ENCODE data around the gene ABI3BP. TPM values are rescaled to one million over a fixed set of nuclear protein-coding genes. Genes with fewer than 3 reads are reported as not detected.

ABI3BP gene
- total RNA-seq, 1 donor from 2014 or later: 1.1 TPM

GRCh38 chr3:100899440-100900091 is 93.7 kb downstream of the ABI3BP start:
- H3K9me3 ChIP-seq (ENCODE audit: insufficient read depth, low read depth, low read length): no peaks in the 10 kb centered on the region
- H3K4me3 ChIP-seq (ENCODE audit: insufficient read depth, low read depth, low read length): no peak overlapping the region
- FAIRE-seq: peak; percentile 34
- H3K4me1 Mint-ChIP-seq (ENCODE audit: low read depth, unreplicated experiment): no peaks in the 10 kb centered on the region
- H3K27me3 ChIP-seq (ENCODE audit: insufficient read depth, low read length): no peaks in the 10 kb centered on the region
- H3K27me3 Mint-ChIP-seq (ENCODE audit: low read depth, unreplicated experiment): no peaks in the 10 kb centered on the region
- TF ChIP-seq CTCF (IDR thresholded peaks at IDR 0.05; ENCODE audit: insufficient read depth, low read depth, low read length) (no peak), EZH2 (IDR thresholded peaks at IDR 0.05; ENCODE audit: insufficient read depth, low read length) (no peak)
- H3K4me1 ChIP-seq (ENCODE audit: insufficient read depth, low read length): peaks cover 11% of the 10 kb centered on the region
- no peak overlapping the region for H3K27ac ChIP-seq (ENCODE audit: low read depth, low read length)
- H3K9ac ChIP-seq (ENCODE audit: low read length): no peak overlapping the region
- H3K4me2 ChIP-seq (ENCODE audit: low read length): no peak overlapping the region
- no peak overlapping the region for H3K4me3 Mint-ChIP-seq (ENCODE audit: unreplicated experiment)
- no peaks in the 10 kb centered on the region for H3K9me3 Mint-ChIP-seq (ENCODE audit: unreplicated experiment)
- no peaks in the 10 kb centered on the region for H3K36me3 Mint-ChIP-seq (ENCODE audit: low read depth, unreplicated experiment)
- H3K36me3 ChIP-seq (ENCODE audit: insufficient read depth, low read length): no peaks in the 10 kb centered on the region
- no peaks in the 10 kb centered on the region for H3K79me2 ChIP-seq (ENCODE audit: insufficient read depth, low read length)
- no peaks in the 10 kb centered on the region for H4K20me1 ChIP-seq (ENCODE audit: insufficient read depth, low read length)
- DNase-seq (ENCODE audit: low read depth): no peak
- peak overlapping the region; percentile 4 for H2AFZ ChIP-seq (ENCODE audit: low read depth, low read length)
- H3K27ac Mint-ChIP-seq (ENCODE audit: unreplicated experiment): no peak overlapping the region

GRCh38 chr3:100898681-100899080 is 94.5 kb downstream of the ABI3BP start:
- H3K4me3 Mint-ChIP-seq (ENCODE audit: unreplicated experiment): no peak overlapping the region
- DNase-seq (ENCODE audit: low read depth) (no peak), FAIRE-seq (peak; percentile 5)
- no peak overlapping the region for H2AFZ ChIP-seq (ENCODE audit: low read depth, low read length)
- no peak overlapping the region for H3K4me2 ChIP-seq (ENCODE audit: low read length)
- no peaks in the 10 kb centered on the region for H3K27me3 Mint-ChIP-seq (ENCODE audit: low read depth, unreplicated experiment)
- H3K4me1 Mint-ChIP-seq (ENCODE audit: low read depth, unreplicated experiment): no peaks in the 10 kb centered on the region
- no peaks in the 10 kb centered on the region for H3K9me3 Mint-ChIP-seq (ENCODE audit: unreplicated experiment)
- H3K36me3 Mint-ChIP-seq (ENCODE audit: low read depth, unreplicated experiment): no peaks in the 10 kb centered on the region
- peaks cover 11% of the 10 kb centered on the region for H3K4me1 ChIP-seq (ENCODE audit: insufficient read depth, low read length)
- no peaks in the 10 kb centered on the region for H3K36me3 ChIP-seq (ENCODE audit: insufficient read depth, low read length)
- H3K9me3 ChIP-seq (ENCODE audit: insufficient read depth, low read depth, low read length): no peaks in the 10 kb centered on the region
- no peak for TF ChIP-seq CTCF (IDR thresholded peaks at IDR 0.05; ENCODE audit: insufficient read depth, low read depth, low read length)
- H3K4me3 ChIP-seq (ENCODE audit: insufficient read depth, low read depth, low read length): no peak overlapping the region
- no peaks in the 10 kb centered on the region for H4K20me1 ChIP-seq (ENCODE audit: insufficient read depth, low read length)
- no peak overlapping the region for H3K27ac Mint-ChIP-seq (ENCODE audit: unreplicated experiment)
- no peaks in the 10 kb centered on the region for H3K27me3 ChIP-seq (ENCODE audit: insufficient read depth, low read length)
- no peak overlapping the region for H3K27ac ChIP-seq (ENCODE audit: low read depth, low read length)
- no peaks in the 10 kb centered on the region for H3K79me2 ChIP-seq (ENCODE audit: insufficient read depth, low read length)
- H3K9ac ChIP-seq (ENCODE audit: low read length): no peak overlapping the region

GRCh38 chr3:100896994-100897393 is 96.2 kb downstream of the ABI3BP start:
- H3K4me2 ChIP-seq (ENCODE audit: low read length): no peak overlapping the region
- H3K36me3 ChIP-seq (ENCODE audit: insufficient read depth, low read length): no peaks in the 10 kb centered on the region
- H3K27me3 ChIP-seq (ENCODE audit: insufficient read depth, low read length): no peaks in the 10 kb centered on the region
- no peak overlapping the region for H3K9ac ChIP-seq (ENCODE audit: low read length)
- Mint-ChIP-seq H3K9me3 (ENCODE audit: unreplicated experiment) (no peaks in the 10 kb centered on the region), H3K4me3 (ENCODE audit: unreplicated experiment) (no peak overlapping the region), H3K27ac (ENCODE audit: unreplicated experiment) (no peak overlapping the region), H3K4me1 (ENCODE audit: low read depth, unreplicated experiment) (no peaks in the 10 kb centered on the region), H3K36me3 (ENCODE audit: low read depth, unreplicated experiment) (no peaks in the 10 kb centered on the region), H3K27me3 (ENCODE audit: low read depth, unreplicated experiment) (no peaks in the 10 kb centered on the region)
- FAIRE-seq (no peak), DNase-seq (ENCODE audit: low read depth) (no peak)
- no peak overlapping the region for H3K4me3 ChIP-seq (ENCODE audit: insufficient read depth, low read depth, low read length)
- no peaks in the 10 kb centered on the region for H3K79me2 ChIP-seq (ENCODE audit: insufficient read depth, low read length)
- no peaks in the 10 kb centered on the region for H3K9me3 ChIP-seq (ENCODE audit: insufficient read depth, low read depth, low read length)
- no peak for TF ChIP-seq CTCF (IDR thresholded peaks at IDR 0.05; ENCODE audit: insufficient read depth, low read depth, low read length)
- no peak for TF ChIP-seq EZH2 (IDR thresholded peaks at IDR 0.05; ENCODE audit: insufficient read depth, low read length)
- no peak overlapping the region for H3K27ac ChIP-seq (ENCODE audit: low read depth, low read length)
- no peak overlapping the region for H2AFZ ChIP-seq (ENCODE audit: low read depth, low read length)
- peaks cover 3% of the 10 kb centered on the region for H3K4me1 ChIP-seq (ENCODE audit: insufficient read depth, low read length)
- H4K20me1 ChIP-seq (ENCODE audit: insufficient read depth, low read length): no peaks in the 10 kb centered on the region

Measured in astrocyte (in vitro differentiated cells and primary cell).